ENCODE results near the gene C14orf180.

- TF ChIP-seq GATA2 (IDR thresholded peaks at IDR 0.05; ENCODE audit: low read depth, low read length) = no peak
- no peak for TF ChIP-seq GATA3 (IDR thresholded peaks at IDR 0.05; ENCODE audit: low read depth, low read length)
Observed at GRCh38 chr14:104602315-104602932, 22.9 kb downstream of the C14orf180 start.

All from SH-SY5Y (cell line).